ENCODE data around the gene MUL1. TPM values are rescaled to one million over a fixed set of nuclear protein-coding genes. Genes with fewer than 3 reads are reported as not detected.

Gene MUL1
- total RNA-seq, 4 donors from 2014 or later = 22.1 to 36.4 (median 27.1) TPM

Other genes starting within 250 kb of the MUL1 start
- not detected for gene VWA5B1, start 217.3 kb downstream of the MUL1 start, total RNA-seq
- 1 to 10 TPM; 4.4 to 6.5 (median 5.4) TPM for gene CAMK2N1, start 21.9 kb downstream of the MUL1 start, total RNA-seq
- 1 to 10 TPM in 1 of 4 donors, under 1 TPM in 3; 0.31 to 2.2 (median 0.70) TPM for gene FAM43B, start 44.4 kb upstream of the MUL1 start, total RNA-seq
- gene CDA, start 80.9 kb upstream of the MUL1 start, total RNA-seq = 10 to 100 TPM in 1 of 4 donors, 1 to 10 TPM in 3; 1.9 to 13.2 (median 2.8) TPM
- gene PINK1, start 125.3 kb upstream of the MUL1 start, total RNA-seq = 100 to 1,000 TPM in 2 of 4 donors, 10 to 100 TPM in 2; 71.9 to 132 (median 111) TPM
- gene DDOST, start 153.2 kb upstream of the MUL1 start, total RNA-seq = 100 to 1,000 TPM; 119 to 155 (median 141) TPM
- 10 to 100 TPM in 1 of 4 donors, 1 to 10 TPM in 3; 2.6 to 14.8 (median 4.1) TPM for gene KIF17, start 209.9 kb upstream of the MUL1 start, total RNA-seq
- gene SH2D5, start 224.6 kb upstream of the MUL1 start, total RNA-seq = 1 to 10 TPM in 1 of 4 donors, under 1 TPM in 2, not detected in 1; 0.25 to 5.8 (median 0.84) TPM

All from omental fat pad (tissue), 4 donors.